ENCODE data around the gene GRK7. TPM values are rescaled to one million over a fixed set of nuclear protein-coding genes. Genes with fewer than 3 reads are reported as not detected.

Gene GRK7
- polyA plus RNA-seq, 1 of the 3 experiments (the other 2 are of a cell fraction), result not detected

- peaks cover 79% of the 10 kb centered on the region for H3K79me2 ChIP-seq (ENCODE audit: insufficient read depth)
- H3K9me3 ChIP-seq, result no peaks in the 10 kb centered on the region
- peaks cover 13 to 15% of the 10 kb centered on the region in 2 experiments; a peak in 3 of 4 replicates for H3K4me1 ChIP-seq (ENCODE audit: control insufficient read depth in 1 of 2, insufficient read depth in 2 of 2, low read depth in 1 of 2, low read length in 1 of 2)
- DNase-seq, result no peak
- H3K4me2 ChIP-seq, result no peak overlapping the region
- no peak overlapping the region for H3K9ac ChIP-seq
- no peaks in the 10 kb centered on the region for H3K27me3 ChIP-seq (ENCODE audit: insufficient read depth)
- peaks cover 56 to 58% of the 10 kb centered on the region in 2 experiments for H3K36me3 ChIP-seq (replicated peaks in 1 of 2; ENCODE audit: control insufficient read depth in 1 of 2, insufficient read depth in 2 of 2, low read length in 1 of 2)
- peaks cover 32% of the 10 kb centered on the region for H4K20me1 ChIP-seq (ENCODE audit: insufficient read depth)
- no peak overlapping the region for H3K27ac ChIP-seq (ENCODE audit: low read depth in 2 of 2, low read length in 1 of 2)
- H3K9me2 ChIP-seq, result no peaks in the 10 kb centered on the region
- 50% methylated on average over 1 of the region's 1 CpG for WGBS (ENCODE audit: low lambda C conversion rate)
- H3F3A ChIP-seq (replicated peaks; ENCODE audit: insufficient read depth), result no peaks in the 10 kb centered on the region
- H2AFZ ChIP-seq (ENCODE audit: low read depth), result no peak overlapping the region
- CTCF ChIA-PET, result no interaction called here
- POLR2A ChIA-PET, result no interaction called here
- H3K4me3 ChIP-seq (ENCODE audit: low read depth in 2 of 2, low read length in 1 of 2), result no peak overlapping the region
- no peak for TF ChIP-seq TAF1 (IDR thresholded peaks at IDR 0.05; ENCODE audit: borderline replicate concordance, low read depth, low read length)
Observed at GRCh38 chr3:141743305-141743704, 19.9 kb upstream of the GRK7 start.

- Histone ChIP-seq H3K4me3 (ENCODE audit: low read depth in 2 of 2, low read length in 1 of 2) (no peak overlapping the region), H4K20me1 (ENCODE audit: insufficient read depth) (peaks cover 19% of the 10 kb centered on the region), H2AFZ (ENCODE audit: low read depth) (no peak overlapping the region), H3K9ac (no peak overlapping the region), H3K27ac (ENCODE audit: low read depth in 2 of 2, low read length in 1 of 2) (no peak overlapping the region), H3K36me3 (replicated peaks in 1 of 2; ENCODE audit: control insufficient read depth in 1 of 2, insufficient read depth in 2 of 2, low read length in 1 of 2) (peaks cover 56 to 67% of the 10 kb centered on the region in 2 experiments), H3K9me3 (no peaks in the 10 kb centered on the region), H3K79me2 (ENCODE audit: insufficient read depth) (peaks cover 42% of the 10 kb centered on the region), H3K9me2 (no peaks in the 10 kb centered on the region), H3K4me1 (ENCODE audit: control insufficient read depth in 1 of 2, insufficient read depth in 2 of 2, low read depth in 1 of 2, low read length in 1 of 2) (peaks cover 0 to 2% of the 10 kb centered on the region in 2 experiments; a peak in 2 of 4 replicates), H3K4me2 (no peak overlapping the region), H3F3A (replicated peaks; ENCODE audit: insufficient read depth) (peaks cover 3% of the 10 kb centered on the region), H3K27me3 (ENCODE audit: insufficient read depth) (no peaks in the 10 kb centered on the region)
- TF ChIP-seq YY1 (IDR thresholded peaks at IDR 0.05; ENCODE audit: low read depth), result no peak
- TF ChIP-seq, protein P1, sequence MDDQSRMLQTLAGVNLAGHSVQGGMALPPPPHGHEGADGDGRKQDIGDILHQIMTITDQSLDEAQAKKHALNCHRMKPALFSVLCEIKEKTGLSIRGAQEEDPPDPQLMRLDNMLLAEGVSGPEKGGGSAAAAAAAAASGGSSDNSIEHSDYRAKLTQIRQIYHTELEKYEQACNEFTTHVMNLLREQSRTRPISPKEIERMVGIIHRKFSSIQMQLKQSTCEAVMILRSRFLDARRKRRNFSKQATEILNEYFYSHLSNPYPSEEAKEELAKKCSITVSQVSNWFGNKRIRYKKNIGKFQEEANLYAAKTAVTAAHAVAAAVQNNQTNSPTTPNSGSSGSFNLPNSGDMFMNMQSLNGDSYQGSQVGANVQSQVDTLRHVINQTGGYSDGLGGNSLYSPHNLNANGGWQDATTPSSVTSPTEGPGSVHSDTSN (IDR thresholded peaks at IDR 0.05), result no peak
- no peak for TF ChIP-seq REST (IDR thresholded peaks at IDR 0.05; ENCODE audit: low read depth, low read length)
- TF ChIP-seq RXRA (IDR thresholded peaks at IDR 0.05; ENCODE audit: borderline replicate concordance, low read depth), result no peak
- no peak for TF ChIP-seq RFX5 (IDR thresholded peaks at IDR 0.05; ENCODE audit: low read length)
- TF ChIP-seq TAF1 (IDR thresholded peaks at IDR 0.05; ENCODE audit: borderline replicate concordance, low read depth, low read length), result no peak
- TF ChIP-seq NFIC (IDR thresholded peaks at IDR 0.05; ENCODE audit: borderline replicate concordance), result no peak
- no peak for TF ChIP-seq POLR2AphosphoS5 (IDR thresholded peaks at IDR 0.05; ENCODE audit: low read depth, low read length)
- 97% methylated on average over 3 of the region's 4 CpGs for WGBS (ENCODE audit: low lambda C conversion rate)
- CTCF ChIA-PET, result interaction anchor here (0.6 kb wide), 1 partner anchor 9 kb away, joined by 3 read pairs; no protein-coding TSS in a partner anchor
- POLR2A ChIA-PET, result no interaction called here
- no peak for DNase-seq
Observed at GRCh38 chr3:141746962-141747361, 16.2 kb upstream of the GRK7 start.
